ENCODE data around the gene FLNA.

GRCh38 chrX:154383359-154384283 lies 9.2 kb upstream of the FLNA start:
- no peak for TF ChIP-seq EZH2 (IDR thresholded peaks at IDR 0.05; ENCODE audit: borderline replicate concordance, low read length)
- TF ChIP-seq, protein P1, sequence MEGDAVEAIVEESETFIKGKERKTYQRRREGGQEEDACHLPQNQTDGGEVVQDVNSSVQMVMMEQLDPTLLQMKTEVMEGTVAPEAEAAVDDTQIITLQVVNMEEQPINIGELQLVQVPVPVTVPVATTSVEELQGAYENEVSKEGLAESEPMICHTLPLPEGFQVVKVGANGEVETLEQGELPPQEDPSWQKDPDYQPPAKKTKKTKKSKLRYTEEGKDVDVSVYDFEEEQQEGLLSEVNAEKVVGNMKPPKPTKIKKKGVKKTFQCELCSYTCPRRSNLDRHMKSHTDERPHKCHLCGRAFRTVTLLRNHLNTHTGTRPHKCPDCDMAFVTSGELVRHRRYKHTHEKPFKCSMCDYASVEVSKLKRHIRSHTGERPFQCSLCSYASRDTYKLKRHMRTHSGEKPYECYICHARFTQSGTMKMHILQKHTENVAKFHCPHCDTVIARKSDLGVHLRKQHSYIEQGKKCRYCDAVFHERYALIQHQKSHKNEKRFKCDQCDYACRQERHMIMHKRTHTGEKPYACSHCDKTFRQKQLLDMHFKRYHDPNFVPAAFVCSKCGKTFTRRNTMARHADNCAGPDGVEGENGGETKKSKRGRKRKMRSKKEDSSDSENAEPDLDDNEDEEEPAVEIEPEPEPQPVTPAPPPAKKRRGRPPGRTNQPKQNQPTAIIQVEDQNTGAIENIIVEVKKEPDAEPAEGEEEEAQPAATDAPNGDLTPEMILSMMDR (conservative IDR thresholded peaks at IDR 0.05 in 1 of 2, IDR thresholded peaks at IDR 0.05 in 1 of 2; ENCODE audit: extremely low read depth in 1 of 2, insufficient read depth in 1 of 2, low read depth in 1 of 2, low read length in 2 of 2), result no peak

Data from mammary epithelial cell (primary cell).